ENCODE measurements around the gene TCTN2.

TCTN2 gene

DNA sequence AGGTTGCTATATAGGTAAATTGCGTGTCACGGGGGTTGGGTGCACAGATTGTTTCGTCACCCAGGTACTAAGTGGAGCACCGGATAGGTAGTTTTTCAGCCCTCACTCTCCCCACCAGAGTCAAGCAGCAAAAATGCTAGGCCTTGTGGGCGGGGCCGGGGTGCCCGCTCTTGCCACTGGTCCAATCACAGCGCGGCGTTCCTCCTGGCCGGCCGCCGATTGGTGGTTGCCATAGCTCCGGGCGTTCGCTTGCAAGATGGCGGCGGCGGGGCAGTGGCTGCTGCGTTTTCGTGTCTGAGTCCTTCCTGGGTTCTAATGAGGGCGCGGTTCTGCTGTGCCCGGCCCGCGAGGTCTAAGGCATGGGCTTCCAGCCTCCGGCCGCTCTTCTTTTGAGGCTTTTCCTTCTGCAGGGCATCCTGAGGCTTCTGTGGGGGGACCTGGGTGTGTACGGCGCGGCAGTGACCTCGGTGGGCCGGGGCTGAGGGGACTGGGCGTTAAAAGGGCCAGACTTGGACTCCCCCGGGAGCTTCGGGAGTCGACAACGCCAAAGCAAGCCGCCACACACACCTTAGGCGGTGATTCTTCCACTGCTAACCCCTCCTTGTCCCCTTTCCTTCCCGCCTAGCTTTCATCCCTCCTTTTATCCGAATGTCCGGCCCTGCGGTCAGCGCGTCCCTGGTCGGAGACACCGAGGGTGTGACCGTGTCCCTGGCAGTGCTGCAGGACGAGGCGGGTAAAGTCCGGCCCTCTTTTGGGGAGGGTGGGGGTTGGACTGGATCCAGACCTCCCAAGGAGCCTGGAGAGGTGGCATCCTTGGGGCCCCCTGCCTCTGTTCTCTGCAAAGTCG, at the start of gene TCTN2:
Gene TCTN2, plus strand, starts transcription at position 232 of the 847 bp plus-strand sequence. Its CDS starts 128 bp downstream, at position 360.
- DNase-seq (ENCODE audit: low read depth in 2 of 2): peak; percentile 82 to 92

DNA sequence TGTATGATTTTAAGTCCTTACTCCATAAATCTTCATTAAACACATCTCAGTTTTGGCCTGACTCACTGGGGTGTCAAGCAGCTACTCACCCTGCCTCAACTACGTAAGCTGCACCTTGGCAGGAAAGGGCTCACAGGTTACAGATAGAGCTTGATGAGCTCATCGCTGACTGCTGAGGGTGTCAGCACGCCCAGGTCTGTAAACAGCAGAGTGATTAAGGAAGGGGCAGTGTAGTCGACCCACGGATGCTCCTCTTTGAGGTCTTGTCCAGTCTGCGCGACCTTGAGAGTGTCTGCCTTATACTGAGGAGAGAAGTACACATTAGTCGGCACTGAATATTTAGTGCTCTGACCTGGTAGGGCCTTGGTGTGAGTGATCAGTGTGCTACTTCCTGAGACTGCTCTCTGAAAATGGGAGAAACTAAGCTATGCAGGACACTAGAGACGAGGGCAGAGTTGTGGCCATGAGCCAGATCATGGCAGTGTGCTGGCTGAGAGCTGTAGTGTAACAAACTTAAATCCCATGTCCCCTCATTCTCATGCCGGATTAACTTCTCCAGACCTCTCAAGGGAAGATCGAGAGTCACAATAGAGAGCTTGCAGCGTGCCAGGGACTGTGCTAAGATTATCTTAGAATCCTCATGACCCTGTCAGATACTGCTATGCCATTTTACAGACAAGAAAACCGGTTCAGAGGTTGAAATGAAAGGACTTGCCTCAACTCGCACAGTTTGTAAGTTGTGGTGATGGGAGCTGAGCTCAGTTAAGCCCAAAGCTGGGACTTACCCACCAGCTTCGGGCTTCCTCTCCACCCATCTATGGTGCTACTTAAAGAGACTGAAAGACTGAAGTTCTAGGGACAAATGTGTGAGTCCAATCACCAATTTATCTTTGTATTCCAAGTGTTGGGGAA, 49.0 kb upstream of the TCTN2 start:
- DNase-seq (ENCODE audit: low read depth in 2 of 2): no peak

DNA sequence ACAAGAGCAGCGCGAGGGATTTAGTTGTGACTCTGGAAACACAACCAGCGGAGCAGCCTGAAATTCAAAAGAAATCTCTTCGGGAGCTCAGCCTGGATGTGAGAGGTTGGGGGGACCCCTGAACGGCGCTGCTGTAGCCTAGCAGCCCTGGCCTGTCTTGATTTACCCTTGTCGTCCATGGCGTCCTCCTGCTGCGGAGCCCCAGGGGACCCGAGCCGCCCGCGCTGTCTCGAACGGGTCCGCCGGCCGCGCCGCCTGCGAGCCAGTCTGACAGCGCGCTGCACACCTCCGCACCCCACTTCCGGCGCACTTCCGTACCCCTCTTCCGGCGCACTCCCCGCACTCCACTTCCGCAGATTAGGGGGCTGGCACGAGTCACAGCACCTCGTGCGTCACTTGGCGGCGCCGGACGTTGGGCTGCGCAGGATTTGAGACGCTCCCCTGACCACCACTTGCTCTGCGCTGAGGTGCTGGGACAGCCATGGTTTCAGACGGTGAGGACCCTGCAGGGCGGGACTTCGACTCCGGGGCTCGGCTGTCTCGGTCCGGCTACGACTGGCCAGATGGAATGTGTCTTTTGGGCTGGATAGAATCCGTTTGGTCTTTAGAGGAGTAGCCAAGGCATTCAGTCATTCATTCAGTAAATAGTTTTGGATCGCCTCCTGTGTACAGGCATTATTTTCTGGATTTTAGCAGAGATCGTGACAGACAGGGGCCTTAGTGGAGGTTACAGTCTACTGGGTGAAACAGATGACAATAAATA, 37.4 kb upstream of the TCTN2 start, which contains the start of the genes EIF2B1 and GTF2H3:
Gene EIF2B1, minus strand, starts transcription at position 308 of the 763 bp plus-strand sequence. Its CDS starts 129 bp downstream, at position 179.
Gene GTF2H3, plus strand, starts transcription at position 451 of the 763 bp plus-strand sequence. Its CDS starts 31 bp downstream, at position 482.
- peak; percentile 93 to 96 for DNase-seq (ENCODE audit: low read depth in 2 of 2)

DNA sequence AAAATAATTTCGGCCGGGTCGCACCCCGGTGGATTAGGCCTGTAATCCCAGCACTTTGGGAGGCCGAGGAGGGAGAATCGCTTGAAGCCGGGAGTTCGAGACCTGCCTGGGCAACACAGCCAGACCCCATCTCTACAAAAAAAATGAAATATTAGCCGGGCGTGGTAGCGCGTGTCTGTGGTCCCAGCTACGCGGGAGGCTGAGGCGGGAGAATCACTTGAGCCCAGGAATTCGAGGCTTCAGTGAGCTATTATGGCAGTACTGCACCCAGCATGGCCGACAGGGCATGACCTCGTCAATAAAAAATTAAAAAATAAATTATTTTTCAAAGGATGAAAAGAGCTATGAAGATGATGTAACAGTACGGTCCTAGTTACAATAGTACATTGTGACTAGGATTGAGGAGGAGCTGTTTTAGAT, 36.8 kb upstream of the TCTN2 start:
- no peak for DNase-seq (ENCODE audit: low read depth in 2 of 2)

DNA sequence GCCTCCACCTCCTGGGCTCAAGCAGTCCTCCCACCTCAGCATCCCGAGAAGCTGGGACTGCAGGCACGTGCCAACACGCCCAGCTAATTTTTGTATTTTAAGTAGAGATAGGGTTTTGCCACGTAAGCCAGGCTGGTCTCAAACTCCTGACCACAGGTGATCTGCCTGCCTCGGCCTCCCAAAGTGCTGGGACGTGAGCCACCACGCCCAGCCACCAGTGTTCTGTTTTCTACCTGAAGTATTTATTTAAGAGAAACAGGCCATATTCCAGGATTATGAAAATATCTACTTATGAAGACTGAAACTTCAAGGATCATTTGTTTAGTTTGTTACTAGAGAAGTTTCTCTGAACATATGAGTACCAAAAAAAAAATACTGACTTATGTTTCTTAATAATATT, 27.0 kb upstream of the TCTN2 start:
- no peak for DNase-seq (ENCODE audit: low read depth in 2 of 2)

DNA sequence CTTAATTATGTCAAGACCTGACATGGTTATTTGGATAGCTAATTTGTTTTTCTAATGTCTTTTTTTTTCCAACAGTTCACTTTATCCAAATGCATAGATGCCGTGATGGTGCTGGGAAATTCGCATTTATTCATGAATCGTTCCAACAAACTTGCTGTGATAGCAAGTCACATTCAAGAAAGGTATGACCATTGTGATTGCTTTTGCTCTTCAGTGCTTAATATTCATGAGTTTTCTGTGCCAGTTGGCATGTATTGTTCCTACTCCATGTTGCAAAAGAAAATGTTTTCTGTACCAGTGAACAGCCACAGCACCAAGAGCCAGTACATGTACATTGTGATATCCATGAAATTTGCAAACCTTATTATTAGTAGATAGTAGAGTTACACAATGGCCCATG, 25.5 kb upstream of the TCTN2 start:
- no peak for DNase-seq (ENCODE audit: low read depth in 2 of 2)

DNA sequence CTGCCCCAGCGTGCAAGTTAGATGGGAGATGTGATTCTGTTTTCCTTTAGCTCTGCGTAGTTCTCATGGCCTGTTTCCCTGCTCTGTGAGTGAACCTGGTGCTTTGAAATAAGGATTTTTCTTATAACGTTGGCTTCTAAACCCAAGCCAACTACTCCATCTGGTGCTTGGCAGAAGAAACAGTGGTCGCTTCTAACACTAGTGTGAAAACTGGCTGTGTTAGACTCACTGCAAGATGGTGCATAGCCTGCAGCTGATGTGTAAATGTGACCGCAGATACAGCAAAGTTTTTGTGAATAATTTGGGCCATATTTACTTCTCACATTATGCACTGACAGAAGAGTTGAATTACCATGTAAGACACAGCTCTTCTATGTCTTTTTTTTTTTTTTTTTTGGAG, 25.0 kb upstream of the TCTN2 start:
- no peak for DNase-seq (ENCODE audit: low read depth in 2 of 2)

DNA sequence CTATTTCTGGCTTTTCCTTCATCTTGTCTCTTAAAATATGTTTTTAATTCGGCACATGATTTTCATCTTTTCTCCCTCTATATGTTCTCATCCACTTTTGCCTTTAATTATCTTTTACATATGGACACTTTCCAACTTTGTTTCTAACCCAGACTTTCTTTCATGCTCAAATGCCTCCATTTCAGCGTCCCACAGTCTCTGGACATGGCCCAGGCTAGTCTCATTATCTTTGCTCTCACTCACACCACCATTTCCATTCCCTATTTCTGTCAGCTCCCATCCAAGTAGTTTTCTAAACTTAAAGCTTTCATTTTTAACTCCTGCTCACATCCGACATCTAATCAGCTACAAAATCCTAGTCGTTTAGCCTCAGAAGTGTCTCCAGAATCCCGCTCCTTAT, 22.5 kb upstream of the TCTN2 start:
- no peak for DNase-seq (ENCODE audit: low read depth in 2 of 2)

DNA sequence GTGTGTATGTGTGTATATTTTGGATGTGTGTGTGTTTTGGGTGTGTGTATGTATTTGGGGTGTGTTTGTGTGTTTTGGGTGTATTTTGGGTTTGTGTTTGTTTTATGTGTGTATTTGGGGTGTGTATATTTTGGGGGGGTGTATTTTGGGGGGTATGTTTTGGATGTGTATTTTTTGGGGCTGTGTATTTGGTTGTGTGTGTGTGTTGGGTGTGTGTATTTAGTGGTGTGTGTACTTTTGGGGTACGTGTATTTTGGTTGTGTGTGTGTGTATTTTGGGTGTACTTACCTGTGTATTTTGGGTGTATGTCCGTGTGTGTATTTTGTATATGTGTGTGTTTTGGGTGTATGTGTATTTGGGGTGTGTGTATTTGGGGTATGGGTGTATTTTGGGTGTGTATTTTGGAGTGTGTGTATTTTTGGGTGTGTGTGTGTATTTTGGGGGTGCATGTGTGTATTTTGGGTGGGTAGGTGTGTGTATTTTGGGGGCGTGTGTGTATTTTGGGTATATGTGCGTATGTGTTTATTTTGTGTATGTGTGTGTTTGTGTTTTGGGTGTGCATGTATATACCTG, 16.7 kb upstream of the TCTN2 start:
- no peak for DNase-seq (ENCODE audit: low read depth in 2 of 2)

DNA sequence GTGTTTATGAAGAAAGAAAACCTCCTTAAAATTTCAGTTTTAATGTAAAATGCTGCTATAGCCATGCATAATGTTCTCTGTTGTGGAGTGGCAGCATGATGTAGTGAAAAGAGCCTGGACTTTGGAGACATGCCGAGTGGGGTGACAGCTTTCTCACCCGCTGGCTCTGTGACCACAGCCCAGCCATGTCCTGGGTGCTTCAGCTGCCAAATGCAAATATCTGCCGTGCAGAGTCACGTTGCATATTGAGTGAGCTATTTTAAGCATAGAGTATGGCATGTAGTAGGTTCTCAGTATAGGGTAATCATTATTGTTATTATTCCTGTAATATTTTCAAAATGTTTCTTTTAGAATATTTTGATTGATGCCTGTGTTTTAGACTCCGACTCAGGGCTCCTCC, 15.5 kb upstream of the TCTN2 start:
- DNase-seq (ENCODE audit: low read depth in 2 of 2): no peak

DNA sequence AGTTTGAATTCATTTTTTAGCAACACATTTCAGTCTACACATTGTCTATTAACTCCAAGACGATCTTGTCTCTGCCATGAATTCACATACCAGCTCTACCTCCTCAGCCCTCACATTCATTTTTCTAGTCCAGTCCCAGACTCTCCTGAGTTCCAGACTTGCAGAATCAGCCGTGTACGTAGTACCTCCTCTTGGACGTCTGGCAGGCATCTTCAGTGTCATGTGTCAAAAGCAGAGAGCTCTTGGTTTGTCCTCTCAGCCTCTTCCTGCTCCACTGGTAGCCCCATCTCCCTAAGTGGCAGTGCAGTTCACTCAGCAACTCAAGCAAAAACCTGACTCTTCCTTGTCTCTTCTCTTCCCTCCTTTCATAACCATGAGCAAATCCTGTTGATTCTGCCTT, 14.5 kb upstream of the TCTN2 start:
- DNase-seq (ENCODE audit: low read depth in 2 of 2): no peak

DNA sequence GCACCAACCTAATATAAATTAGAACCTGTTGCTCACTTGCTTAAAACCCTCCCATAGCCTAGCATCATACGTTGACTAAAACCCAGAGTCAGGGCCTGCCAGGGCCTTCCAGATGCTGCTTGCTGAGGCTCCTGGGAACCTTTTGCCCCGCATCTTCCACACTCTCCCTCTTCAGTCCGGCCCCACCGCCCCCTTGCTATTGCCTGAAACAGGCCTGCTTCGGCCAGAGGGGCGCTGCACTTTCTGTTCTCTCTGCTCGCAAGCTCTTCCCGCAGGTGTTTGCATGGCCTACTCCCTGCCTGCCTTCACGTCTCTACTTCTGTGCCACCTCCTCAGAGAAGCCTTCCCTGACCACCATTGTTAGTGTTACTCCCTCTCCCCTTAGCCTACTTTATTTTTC, 13.7 kb upstream of the TCTN2 start:
- DNase-seq (ENCODE audit: low read depth in 2 of 2): no peak

DNA sequence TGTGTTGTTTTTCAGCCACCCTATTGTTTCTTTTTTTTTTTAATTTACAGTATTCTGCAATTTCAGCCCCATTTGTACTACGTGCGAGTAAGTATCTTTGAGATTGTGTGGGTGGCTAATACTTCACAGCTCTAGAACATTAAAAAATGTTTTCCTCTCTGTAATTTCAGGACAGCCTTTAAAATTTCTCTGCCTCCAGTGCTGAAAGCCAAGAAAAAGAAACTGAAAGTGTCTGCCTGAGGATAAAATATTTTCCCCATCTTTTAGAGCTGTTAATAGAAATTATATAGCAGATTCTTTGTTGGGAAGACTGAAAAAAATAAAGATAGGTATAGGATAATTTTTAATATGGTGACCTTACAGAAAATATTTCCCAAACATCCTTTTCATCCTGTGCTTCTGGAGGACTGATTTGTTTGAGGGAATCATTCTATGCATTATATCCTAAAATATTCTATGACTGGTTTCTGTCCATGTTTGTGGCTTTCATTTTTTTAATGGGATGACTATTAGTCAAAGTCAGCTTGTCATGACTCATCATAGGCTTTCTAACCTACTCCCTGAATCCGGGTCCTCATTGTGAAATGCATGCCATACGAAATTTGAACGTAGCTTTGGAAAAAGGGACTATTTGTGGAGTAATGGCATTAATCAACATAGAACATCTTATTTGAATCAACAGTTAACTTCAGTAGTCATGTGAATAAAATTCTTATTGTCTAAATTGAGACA, 10.8 kb upstream of the TCTN2 start:
- no peak for DNase-seq (ENCODE audit: low read depth in 2 of 2)

DNA sequence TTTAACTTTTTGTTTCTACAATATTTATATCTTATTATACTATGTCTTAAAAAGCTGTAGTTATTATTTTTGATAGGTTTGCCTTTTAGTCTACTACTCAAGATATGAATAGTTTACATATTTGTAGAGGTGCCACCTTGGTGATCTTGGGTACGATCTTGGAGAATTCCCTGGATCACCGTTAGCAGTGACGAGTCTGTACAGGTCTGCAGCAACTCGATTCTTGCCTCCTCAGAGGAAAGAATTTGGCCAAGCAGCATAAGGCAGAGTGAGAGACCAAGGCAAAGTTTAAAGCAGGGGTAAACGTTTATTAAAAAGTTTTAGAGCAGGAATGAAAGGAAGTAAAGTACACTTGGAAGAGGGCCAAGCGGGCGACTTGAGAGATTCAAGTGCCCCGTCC, 3.1 kb upstream of the TCTN2 start:
- DNase-seq (ENCODE audit: low read depth in 2 of 2): no peak

DNA sequence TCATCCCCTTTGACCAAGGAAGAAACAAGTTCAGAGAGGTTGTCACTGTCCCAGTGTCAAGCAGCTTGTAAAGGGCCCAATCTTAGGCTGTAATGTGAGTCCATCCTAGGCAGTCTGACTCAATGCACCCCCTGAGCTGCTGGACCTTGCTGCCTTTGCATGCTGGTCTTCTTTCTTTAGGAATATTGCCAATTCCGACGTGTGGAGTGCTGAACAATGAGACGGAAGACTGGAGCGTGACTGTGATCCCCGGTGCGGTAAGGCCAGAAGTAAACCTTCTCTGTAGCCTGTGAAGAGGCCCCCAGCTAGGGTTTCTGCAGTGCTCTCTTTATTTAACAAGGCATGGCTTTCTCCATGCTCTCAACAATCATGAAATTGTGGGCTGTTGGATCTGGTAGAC, 963 bp downstream of the TCTN2 start:
- no peak for DNase-seq (ENCODE audit: low read depth in 2 of 2)

DNA sequence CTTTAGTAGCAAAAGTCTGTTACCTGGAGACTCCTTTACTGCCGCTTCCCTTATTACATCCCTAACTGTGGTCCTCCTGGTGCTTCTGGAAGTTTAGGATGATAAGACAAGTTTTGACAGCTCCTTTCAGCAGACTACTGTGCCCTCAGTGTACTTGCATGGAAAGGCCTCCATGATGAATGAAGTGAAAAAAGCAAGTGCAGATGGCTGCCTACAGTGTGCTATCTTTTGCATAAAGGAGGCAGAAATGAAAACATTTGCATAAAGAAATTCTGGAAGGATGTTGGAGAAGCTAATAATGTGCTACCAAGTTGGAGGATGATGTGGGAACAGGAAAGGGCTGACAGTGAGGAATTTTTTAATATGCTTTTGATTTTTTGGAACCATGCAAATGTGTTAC, 4.5 kb downstream of the TCTN2 start:
- DNase-seq (ENCODE audit: low read depth in 2 of 2): no peak

DNA sequence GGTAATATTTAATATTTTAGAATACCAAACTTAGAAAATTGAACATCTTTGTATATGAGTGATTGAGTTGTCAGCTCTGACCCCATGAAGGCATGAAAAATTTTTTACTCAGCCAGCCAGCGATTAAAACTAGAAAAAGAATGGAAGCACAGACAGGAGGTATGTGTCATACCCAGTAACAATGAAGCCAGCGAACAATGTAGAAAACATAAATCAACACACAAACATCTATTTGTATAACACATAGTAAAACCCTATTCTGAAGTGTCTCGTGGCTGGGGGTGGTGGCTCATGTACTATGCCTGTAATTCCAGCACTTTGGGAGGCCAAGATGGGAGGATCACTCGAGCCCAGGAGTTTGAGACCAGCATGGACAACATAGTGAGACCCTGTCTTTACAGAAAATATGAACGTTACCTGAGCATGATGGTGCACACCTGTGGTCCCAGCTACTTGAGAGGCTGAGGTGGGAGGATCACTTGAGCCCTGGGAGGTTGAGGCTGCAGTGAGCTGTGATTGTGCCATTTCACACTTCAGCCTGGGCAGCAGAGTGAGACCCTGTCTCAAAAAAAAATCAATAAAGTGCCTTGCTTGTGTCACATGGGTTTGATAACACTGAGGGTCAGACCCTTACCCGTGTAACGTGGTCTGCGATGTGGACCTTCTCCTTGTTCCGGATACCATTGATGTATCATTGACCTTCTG, 5.9 kb downstream of the TCTN2 start:
- no peak for DNase-seq (ENCODE audit: low read depth in 2 of 2)

DNA sequence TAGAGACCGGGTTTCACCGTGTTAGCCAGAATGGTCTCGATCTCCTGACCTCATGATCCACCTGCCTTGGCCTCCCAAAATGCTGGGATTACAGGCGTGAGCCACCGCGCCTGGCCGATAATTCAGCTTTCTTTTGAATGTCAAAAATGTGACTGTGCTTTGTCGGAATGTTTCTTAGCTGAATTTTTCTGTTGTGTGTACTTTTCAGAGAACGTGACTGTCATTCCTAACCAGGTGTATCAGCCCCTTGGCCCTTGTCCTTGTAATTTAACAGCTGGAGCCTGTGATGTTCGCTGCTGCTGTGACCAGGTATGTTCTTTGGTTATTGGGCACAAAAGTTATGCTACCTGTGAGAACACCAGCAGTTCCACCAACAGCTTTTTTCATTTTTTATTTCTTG, 8.1 kb downstream of the TCTN2 start:
- DNase-seq (ENCODE audit: low read depth in 2 of 2): no peak

DNA sequence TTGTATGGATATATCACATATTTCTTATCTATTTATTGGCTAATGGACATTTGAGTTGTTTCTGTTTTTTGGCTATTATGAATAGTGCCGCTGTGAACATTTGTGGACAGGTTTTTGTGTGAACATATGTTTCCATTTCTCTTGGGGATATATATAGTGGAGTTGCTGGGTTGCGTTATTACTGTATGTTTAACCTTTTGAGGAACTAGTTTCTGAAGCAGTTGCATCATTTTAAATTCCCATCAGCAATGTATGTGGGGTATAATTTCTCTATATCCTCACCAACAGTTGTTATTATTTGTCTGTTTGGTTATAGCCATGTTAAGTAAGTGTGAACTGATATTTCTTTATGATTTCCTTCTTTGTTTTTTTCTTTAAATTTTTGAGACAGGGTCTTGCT, 10.7 kb downstream of the TCTN2 start:
- DNase-seq (ENCODE audit: low read depth in 2 of 2): no peak

DNA sequence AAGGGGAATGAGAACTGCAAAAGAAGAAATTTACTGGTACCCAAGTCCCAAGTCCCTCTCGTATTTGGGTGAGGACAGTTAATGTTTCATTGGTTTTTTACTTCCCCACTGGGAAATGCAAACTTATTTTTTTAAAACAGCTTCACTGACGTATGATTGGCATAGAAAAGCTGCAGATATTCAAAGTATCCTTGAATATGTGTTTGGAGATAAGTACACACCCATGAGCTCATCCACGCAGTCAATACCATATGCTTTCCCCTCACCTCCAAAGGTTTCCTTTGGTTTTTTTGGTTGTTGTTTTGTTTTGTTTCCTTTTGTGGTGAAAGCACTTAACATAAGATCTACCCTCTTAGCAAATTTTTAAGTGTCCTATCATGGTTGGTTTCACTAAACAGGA, 13.1 kb downstream of the TCTN2 start:
- no peak for DNase-seq (ENCODE audit: low read depth in 2 of 2)

Measured in stimulated activated CD8-positive, alpha-beta memory T cell treated with anti-CD3 and anti-CD28 coated beads, Interleukin-7, amount 100 ng/mL, for 1 hour (primary cell).